ENCODE results near the gene SLCO2A1.

The SLCO2A1 gene

DNA sequence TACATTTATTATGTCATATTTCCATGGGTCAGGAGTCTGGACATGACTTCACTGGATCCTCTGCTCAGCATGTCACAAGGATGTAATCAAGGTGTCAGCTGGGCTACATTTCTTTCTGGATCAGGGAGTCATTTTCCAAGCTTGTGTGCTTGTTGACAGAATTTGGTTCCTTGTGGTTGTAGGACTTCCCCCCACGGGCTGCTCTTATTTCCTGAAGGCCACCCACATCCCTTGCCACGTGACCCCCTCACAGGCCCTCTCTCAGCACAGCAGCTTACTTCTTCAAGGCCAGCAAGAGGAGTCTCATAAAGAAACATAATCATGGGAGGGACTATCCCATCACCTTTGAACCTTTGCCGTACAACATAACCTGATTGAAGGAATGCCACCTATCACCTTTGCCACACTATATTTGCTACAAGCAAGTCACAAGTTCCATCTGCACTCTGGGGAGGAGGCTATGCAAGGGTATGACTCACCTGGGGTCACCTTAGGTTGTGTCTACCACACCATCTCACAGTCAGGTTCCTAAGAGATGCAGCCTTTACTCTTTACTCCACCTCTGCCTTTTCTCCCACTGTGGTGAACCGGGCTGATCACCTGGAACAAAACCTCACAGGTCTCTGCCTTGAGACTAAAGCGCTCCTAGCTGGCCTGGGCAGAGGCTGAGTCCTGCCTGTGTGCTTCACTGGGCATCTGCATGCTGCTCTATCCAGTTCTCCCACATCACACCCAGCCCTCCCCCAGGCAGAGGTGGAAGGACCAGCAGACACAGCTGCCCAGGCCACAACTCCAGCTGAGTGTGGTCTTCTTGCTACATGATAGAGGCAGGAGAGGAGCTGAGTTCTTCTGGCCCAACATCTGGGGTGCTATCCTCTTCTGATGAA lies 147.5 kb downstream of the SLCO2A1 start:
- DNase-seq: no peak

DNA sequence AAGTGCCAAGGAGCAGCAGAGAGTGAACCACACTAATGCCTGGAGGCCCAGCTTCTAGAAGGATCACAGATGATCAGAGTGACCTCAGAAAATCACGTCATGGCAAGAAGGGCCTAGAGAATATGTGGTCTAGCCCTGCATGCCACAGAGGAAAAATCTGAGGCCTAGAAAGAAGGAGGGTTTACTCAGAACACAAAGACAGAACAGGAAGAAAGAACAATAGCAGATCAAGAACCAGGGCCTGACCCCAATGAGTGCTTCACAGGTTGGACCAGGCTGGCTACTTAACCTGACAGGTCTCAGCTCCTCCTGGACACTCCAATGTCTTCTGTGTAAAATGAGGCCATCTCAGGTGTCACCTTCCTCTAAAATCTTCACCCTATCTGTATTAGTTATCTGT lies 148.2 kb downstream of the SLCO2A1 start:
- DNase-seq: no peak

DNA sequence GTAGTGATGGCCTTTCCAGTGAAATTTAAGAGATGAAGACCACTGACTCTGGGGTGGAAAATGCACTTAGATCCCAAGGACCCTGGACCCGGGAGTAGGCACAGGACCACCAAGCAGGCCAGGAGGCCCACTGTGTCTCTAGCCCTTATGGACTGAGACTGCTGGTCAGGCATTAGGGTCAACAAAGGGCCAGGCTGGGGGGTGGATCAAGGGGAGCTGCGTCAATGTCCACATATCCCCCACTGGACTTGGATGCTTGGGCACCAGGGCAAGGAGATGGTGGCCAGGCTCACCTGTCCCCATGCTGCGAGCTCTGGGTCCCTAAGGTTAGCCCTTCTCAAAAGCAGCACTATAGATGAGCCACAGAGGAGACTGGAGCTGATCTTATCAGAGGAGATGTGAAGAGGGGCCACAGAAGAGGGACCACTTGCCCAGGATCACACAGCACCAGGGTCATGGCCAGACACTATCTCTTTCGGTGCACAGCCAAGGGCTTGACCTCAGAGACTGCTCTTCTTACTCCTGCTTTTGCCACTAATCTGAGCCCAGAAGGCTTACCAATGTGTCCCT lies 148.8 kb downstream of the SLCO2A1 start:
- DNase-seq: no peak

DNA sequence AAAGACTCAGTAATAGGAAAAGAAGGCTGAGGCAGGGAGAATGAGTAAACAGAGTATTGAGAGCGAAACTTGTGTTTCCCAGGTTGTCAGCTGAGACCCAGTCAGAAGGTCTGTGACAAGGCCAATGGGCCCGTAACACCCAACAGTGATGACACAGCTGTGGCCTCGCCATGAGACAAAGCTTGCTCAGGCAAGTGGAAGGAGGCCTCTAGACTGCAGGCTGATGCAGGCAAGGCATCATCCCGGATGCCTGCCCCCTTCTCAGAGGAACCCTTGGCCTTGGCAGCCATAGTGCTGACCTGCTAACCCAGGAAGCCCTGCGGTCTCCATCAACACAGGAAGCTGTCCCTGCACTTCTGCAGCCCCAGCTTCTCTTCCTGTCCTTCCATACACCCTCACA lies 149.4 kb downstream of the SLCO2A1 start:
- no peak for DNase-seq

DNA sequence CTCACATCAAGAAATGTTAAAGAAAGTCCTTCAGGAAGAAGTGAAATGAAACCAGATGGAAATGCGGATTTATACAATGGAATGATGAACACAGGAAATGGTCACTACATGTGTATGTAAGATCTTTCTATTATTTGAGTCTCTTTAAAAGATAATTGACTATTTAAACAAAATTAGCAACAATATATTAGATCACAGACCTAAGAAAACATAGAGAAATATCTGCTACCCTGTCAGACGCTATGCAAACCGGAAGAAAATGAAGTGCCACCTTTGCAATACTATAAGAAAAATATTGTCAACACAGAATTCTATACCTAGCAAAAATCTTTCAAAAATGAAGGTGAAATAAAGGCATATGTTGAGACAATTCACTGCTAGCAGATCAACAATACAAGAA lies 151.2 kb downstream of the SLCO2A1 start:
- no peak for DNase-seq
